Measurements from ENCODE around the gene RHOB.
"Not testable (repeated sequence)": the region's sequence is repeated elsewhere in the genome, so short reads cannot be mapped to it uniquely, and the experiment has no call there.

Gene RHOB

DNA sequence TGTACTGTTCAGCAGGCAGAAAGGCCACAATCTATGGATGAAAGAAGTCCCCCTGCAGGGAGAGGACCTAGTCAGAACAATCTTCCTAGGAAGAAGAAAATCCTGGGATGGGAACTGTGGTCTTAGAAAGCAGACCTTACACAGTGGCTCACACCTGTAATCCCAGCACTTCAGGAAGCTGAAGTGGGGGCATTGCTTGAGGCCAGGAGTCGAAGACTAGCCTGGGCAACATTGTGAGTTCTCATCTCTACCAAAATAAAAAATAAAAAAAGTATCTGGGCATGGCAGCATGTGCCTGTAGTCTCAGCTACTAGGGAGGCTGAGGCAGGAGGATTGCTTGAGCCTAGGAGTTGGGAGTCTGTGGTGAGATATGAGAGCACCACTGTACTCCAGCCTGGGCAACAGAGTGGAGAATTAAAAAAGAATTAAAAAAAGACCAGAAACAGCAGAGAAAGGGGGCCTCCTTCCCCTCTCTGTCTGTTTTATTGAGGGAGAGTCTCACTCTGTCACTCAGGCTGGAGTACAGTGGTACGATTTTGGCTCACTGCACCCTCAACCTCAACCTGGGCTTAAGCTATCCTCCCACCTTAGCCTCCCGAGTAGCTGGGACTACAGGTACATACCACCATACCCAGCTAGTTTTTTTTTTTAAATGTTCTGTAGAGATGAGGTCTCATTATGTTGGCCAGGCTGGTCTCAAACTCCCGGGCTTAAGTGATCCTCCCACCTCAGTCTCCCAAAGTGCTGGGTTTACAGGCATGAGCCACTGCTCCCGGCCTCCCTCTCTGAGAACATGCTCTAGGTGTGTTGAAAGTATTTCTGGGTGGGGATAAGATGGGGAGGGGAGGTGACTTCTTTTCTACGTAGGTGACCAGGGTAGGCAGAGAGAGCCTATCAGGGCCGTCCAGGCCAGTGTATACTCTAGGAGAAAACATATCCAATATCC is 7.4 kb downstream of the RHOB start:
- ATAC-seq (replicated peaks; ENCODE audit: extremely low read depth, poor library complexity, severe bottlenecking) (no peak), DNase-seq (ENCODE audit: low spot score in 2 of 2) (no peak)
- Mint-ChIP-seq H3K27me3 (peaks cover 44% of the 10 kb centered on the region), H3K4me1 (no peaks in the 10 kb centered on the region), H3K4me3 (no peak overlapping the region), H3K9me3 (no peaks in the 10 kb centered on the region), H3K36me3 (ENCODE audit: insufficient read depth) (peaks cover 1% of the 10 kb centered on the region), H3K27ac (ENCODE audit: low read depth) (no peak overlapping the region)

DNA sequence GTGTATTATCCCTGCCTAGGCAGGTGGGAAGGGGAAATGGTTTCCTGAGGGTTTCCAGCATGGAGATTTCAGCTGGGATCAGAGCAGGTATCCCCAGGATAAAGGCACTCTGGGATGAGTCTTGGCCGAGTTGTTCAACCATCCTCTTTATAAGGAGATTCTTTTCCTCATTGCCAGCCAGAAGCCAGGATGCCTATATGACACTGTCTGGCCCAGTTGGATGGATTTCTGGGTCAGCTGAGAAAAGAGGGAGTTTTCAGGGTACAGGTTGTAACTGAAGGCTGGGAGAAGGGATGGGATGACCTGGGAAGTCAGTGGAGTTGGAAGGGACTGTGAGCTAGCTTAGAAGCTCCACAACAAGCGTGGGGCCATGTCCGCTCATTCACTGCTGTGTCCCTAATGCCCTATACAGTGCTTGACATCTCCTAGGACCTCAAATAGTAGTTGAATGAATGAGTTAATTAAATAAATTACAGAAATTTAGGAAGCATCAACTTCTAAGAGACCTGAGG is 8.3 kb downstream of the RHOB start:
- H3K4me1 Mint-ChIP-seq = no peaks in the 10 kb centered on the region
- peaks cover 52% of the 10 kb centered on the region for H3K27me3 Mint-ChIP-seq
- H3K9me3 Mint-ChIP-seq = no peaks in the 10 kb centered on the region
- no peaks in the 10 kb centered on the region for H3K36me3 Mint-ChIP-seq (ENCODE audit: insufficient read depth)
- no peak for ATAC-seq (replicated peaks; ENCODE audit: extremely low read depth, poor library complexity, severe bottlenecking)
- no peak overlapping the region for H3K4me3 Mint-ChIP-seq
- no peak overlapping the region for H3K27ac Mint-ChIP-seq (ENCODE audit: low read depth)
- DNase-seq (ENCODE audit: low spot score in 2 of 2) = no peak

DNA sequence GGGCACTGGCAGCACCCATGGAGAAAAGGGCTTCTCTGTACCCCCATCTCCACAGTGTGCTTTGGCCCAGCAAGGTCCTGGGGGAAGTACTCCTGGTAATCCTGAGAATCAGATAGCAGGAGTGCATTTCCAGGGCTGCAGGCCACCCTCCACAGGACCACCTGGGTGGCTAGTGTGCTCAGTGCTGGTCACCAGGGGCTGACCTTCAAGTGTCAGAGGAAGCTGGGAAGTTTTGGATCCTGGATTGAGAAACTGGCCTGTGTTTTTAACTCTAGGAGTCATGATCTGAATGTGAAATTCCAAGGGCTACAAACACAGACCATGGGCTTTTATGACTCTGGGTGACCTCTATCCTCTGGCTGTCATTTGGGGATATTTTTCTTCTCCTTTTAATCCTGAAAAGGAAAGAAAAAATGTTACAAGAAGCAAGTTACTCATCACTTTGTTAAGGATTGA is 9.3 kb downstream of the RHOB start:
- no peak for ATAC-seq (replicated peaks; ENCODE audit: extremely low read depth, poor library complexity, severe bottlenecking)
- H3K27ac Mint-ChIP-seq (ENCODE audit: low read depth) = no peak overlapping the region
- H3K36me3 Mint-ChIP-seq (ENCODE audit: insufficient read depth) = no peaks in the 10 kb centered on the region
- H3K4me1 Mint-ChIP-seq = no peaks in the 10 kb centered on the region
- no peak for DNase-seq (ENCODE audit: low spot score in 2 of 2)
- H3K4me3 Mint-ChIP-seq = no peak overlapping the region
- no peaks in the 10 kb centered on the region for H3K9me3 Mint-ChIP-seq
- peaks cover 62% of the 10 kb centered on the region for H3K27me3 Mint-ChIP-seq

DNA sequence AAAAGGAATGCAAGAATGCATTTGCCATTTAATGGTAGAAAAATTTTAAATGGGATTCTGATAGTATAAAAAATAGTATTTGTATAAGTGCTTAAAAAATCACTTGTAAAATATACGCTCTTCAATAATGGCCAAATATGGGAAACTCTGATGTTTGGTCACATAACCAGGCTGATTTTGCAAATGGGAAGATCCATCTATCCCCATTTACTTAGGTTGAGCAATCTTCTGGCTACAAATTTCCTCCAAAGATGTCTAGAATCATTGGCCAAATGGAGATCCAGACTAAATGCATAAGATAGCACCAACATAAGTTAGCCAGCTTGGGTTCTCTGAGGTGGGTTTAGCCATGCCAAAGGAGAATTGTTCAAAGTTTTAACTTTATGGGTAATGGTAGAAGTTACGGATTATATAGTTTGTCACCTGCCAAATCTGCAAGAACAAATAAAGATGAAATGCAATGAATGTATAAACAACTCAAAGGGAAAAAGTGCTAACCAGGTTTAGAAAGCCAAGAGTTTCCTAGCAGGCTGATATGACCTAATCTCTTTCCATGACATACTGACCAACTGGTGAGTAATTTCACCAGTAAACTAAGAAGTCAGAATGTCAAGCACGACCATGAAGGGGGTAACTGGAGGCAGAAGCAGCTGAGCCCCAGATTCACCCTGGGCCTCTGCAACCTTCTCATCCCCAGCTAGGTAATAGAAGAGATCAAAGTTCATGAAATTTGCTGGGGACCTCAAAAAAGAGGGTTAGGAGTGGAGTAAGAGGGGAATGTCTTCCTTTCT is 10.0 kb downstream of the RHOB start:
- Mint-ChIP-seq H3K27me3 (peaks cover 69% of the 10 kb centered on the region), H3K27ac (ENCODE audit: low read depth) (no peak overlapping the region), H3K9me3 (no peaks in the 10 kb centered on the region), H3K36me3 (ENCODE audit: insufficient read depth) (no peaks in the 10 kb centered on the region), H3K4me1 (no peaks in the 10 kb centered on the region), H3K4me3 (no peak overlapping the region)
- DNase-seq (ENCODE audit: low spot score in 2 of 2) (no peak), ATAC-seq (replicated peaks; ENCODE audit: extremely low read depth, poor library complexity, severe bottlenecking) (no peak)

DNA sequence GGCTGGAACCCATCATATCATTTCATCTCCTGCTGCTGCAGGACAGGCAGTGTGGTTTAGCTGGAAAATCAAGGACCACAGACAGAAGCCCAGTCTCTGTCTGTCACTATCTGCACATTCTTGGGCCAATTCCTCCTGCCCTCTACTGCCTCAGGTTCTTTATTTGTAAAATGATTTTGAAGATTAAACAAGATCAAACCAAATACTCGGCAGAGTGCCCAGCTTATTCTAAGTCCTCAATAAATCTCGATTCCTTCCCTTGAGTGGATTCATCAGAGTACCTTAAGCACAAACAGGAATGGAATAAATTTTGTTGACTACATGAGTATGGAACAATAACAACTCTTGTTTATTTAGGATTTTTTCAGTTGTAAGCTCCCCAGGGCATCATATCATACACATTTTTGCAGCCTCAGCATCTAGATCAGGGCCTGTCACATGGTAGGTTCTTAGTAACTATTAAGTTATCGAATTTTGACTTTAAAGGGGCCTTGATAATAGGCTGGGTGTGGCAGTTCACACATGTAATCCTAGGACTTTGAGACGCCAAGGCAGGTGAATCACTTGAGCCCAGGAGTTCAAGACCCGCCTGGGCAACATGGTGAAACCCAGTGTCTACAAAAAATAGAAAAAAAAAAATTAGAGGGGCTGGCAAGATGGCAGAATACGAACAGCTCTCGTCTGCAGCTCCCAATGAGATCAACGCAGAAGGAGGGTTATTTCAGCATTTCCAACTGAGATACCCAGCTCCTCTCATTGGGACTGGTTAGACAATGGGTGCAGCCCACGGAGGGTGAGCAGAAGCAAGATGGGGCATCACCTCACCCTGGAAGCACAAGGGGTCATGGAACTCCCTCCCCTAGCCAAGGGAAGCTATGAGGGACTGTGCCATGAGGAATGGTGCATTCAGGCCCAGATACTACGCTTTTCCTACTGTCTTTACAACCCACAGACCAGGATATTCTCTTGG is 11.1 kb downstream of the RHOB start:
- H3K27me3 Mint-ChIP-seq = peaks cover 68% of the 10 kb centered on the region
- no peaks in the 10 kb centered on the region for H3K9me3 Mint-ChIP-seq
- H3K36me3 Mint-ChIP-seq (ENCODE audit: insufficient read depth) = no peaks in the 10 kb centered on the region
- no peaks in the 10 kb centered on the region for H3K4me1 Mint-ChIP-seq
- ATAC-seq (replicated peaks; ENCODE audit: extremely low read depth, poor library complexity, severe bottlenecking) (no peak), DNase-seq (ENCODE audit: low spot score in 2 of 2) (no peak)
- H3K4me3 Mint-ChIP-seq = no peak overlapping the region
- no peak overlapping the region for H3K27ac Mint-ChIP-seq (ENCODE audit: low read depth)

DNA sequence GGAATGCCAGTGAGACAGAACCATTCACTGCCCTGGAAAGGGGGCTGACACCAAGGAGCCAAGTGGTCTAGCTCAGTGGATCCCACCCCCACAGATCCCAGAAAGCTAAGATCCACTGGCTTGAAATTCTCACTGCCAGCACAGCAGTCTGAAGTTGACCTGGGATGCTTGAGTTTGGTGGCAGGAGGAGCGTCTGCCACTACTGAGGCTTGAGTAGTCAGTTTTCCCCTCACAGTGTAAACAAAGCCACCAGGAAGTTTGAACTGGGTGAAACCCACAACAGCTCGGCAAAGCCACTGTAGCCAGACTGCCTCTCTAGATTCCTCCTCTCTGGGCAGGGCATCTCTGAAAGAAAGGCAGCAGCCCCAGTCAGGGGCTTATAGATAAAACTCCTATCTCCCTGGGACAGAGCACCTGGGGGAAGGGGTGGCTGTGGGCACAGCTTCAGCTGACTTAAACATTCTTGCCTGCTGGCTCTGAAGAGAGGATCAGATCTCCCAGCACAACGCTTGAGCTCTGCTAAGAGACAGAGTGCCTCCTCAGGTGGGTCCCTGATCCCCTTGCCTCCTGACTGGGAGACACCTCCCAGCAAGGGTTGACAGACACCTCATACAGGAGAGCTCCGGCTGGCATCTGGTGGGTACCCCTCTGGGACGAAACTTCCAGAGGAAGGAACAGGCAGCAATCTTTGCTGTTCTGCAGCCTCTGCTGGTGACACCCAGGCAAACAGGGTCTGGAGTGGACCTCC is 12.0 kb downstream of the RHOB start:
- not testable (repeated sequence) for ATAC-seq (replicated peaks; ENCODE audit: extremely low read depth, poor library complexity, severe bottlenecking); H3K4me3 Mint-ChIP-seq
- peaks cover 58% of the 10 kb centered on the region for H3K27me3 Mint-ChIP-seq

DNA sequence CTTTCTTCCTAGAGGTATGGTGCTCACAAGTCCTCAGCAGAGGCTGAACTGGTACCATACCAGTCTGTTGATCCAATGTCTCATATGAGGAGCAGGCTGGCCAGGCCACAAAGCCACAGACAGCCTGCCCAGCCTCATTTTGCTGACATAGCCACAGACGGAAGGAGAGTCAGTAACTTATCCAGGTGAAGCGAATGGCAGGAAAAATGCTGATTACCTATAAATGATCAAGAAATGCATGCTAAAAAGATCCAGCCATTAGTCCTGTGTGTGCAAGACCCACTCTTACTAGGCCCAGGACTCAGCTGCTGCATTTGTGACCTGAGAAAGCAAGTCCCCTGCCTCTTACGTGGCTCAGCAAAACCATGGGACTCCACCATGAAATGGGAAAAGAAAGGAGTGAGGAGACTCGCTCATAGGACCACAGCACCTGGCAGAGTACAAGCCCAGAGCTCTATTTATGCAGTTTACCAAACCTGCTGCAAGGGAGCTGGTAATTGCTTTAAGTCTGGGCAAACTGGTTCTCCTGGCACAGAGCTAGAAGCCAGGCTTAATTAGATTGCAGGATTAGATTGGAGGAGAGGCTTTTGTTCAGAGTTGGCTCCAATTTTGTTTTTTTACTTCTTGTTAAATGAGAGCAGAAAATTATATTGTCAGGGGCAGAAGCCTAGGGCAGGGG is 19.0 kb downstream of the RHOB start:
- DNase-seq (ENCODE audit: low spot score in 2 of 2) (no peak), ATAC-seq (replicated peaks; ENCODE audit: extremely low read depth, poor library complexity, severe bottlenecking) (no peak)
- Mint-ChIP-seq H3K4me1 (no peaks in the 10 kb centered on the region), H3K4me3 (no peak overlapping the region), H3K9me3 (no peaks in the 10 kb centered on the region), H3K27me3 (peaks cover 13% of the 10 kb centered on the region), H3K27ac (ENCODE audit: low read depth) (no peak overlapping the region), H3K36me3 (ENCODE audit: insufficient read depth) (no peaks in the 10 kb centered on the region)

More for the DNA sequence above, 12.0 kb downstream of the RHOB start:
- H3K4me1 Mint-ChIP-seq; H3K27ac Mint-ChIP-seq (ENCODE audit: low read depth); H3K36me3 Mint-ChIP-seq (ENCODE audit: insufficient read depth); DNase-seq (ENCODE audit: low spot score in 2 of 2); H3K9me3 Mint-ChIP-seq: not testable (repeated sequence)

DNA sequence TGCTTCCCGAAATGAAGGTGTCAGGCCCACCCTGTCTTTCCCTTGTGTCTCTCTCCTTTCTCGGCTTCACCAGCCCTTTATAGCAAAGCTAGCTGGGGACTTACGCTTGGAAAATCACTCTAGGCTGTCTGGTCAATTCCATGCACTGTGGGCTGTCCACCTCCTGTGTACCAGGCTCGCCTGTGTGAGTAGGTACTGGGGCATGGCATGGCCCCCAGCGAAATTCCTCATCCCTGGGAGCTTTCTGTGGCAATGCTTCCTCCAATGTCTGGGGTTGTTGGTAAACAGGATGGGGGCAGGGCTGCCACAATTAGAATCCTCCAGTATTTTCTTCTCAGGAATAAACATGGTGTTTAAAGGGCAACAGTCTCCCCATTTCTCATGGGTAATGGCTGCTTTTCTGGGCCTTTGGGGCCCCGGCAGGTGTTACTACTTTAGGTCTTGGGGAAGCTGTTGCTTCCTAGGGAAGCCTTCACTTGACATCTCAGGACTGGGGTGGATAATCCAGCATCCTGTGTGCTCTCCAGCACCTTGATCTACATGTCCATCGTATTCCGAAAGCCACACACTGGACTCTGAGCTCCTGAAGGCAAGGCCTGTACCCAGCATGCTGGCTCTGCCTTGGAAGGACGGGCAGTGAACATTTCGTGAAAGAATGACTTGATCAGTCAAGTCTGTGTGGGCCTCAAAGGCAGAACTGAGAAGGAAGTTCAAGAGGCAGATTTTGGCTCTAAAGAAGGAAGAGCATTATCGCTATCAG is 21.1 kb downstream of the RHOB start:
- H3K27me3 Mint-ChIP-seq = no peaks in the 10 kb centered on the region
- H3K27ac Mint-ChIP-seq (ENCODE audit: low read depth) = peak overlapping the region; percentile 59
- H3K4me1 Mint-ChIP-seq = no peaks in the 10 kb centered on the region
- no peaks in the 10 kb centered on the region for H3K36me3 Mint-ChIP-seq (ENCODE audit: insufficient read depth)
- H3K4me3 Mint-ChIP-seq = no peak overlapping the region
- ATAC-seq (replicated peaks; ENCODE audit: extremely low read depth, poor library complexity, severe bottlenecking) (no peak), DNase-seq (ENCODE audit: low spot score in 2 of 2) (no peak)
- no peaks in the 10 kb centered on the region for H3K9me3 Mint-ChIP-seq

DNA sequence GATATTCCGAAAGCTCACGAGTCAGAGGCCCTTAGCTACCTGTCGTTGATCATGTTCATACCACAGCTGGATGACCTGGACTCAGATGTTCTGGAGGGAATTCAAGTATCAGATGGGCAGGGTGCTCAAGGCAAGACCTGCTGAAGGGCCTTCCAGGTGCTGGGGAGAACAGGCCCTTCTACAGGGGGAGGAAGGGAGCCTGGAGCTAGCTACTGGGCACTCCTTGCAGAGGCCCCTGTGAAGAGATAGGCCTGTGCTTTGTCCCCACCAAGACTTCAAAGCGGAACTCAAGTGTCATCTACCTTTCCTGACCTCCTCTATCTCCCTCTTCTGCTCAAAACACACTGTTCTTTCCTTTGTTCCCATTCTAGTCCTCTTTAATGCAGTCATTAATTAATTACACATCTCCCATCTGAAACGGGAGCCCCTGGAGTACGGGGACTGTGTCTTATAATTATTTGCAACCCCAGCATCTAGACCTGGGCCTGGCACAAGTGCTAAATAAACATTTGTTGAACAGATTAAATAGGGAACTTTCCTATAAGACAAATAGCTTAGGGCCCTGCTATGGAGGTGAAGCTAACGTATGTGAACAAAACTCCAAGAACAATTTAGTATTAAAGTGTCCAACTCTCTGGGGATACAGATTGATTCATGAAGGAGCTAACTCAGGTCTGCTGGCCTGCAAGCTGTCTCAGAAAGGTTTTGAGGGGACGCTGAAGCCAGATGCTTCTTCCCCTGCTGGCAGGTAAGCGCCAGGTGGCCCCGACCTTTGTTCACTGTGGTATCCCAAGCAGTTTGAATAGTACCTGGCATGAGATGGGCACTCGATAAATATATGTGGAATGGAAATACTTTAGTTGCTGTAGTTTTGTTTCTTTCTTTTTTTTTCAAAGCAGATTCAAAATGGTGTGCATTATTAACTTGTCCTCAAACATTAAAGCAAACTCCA is 22.0 kb downstream of the RHOB start:
- Mint-ChIP-seq H3K9me3 (no peaks in the 10 kb centered on the region), H3K4me1 (no peaks in the 10 kb centered on the region), H3K27me3 (no peaks in the 10 kb centered on the region), H3K4me3 (no peak overlapping the region), H3K27ac (ENCODE audit: low read depth) (no peak overlapping the region), H3K36me3 (ENCODE audit: insufficient read depth) (no peaks in the 10 kb centered on the region)
- ATAC-seq (replicated peaks; ENCODE audit: extremely low read depth, poor library complexity, severe bottlenecking) (no peak), DNase-seq (ENCODE audit: low spot score in 2 of 2) (no peak)

DNA sequence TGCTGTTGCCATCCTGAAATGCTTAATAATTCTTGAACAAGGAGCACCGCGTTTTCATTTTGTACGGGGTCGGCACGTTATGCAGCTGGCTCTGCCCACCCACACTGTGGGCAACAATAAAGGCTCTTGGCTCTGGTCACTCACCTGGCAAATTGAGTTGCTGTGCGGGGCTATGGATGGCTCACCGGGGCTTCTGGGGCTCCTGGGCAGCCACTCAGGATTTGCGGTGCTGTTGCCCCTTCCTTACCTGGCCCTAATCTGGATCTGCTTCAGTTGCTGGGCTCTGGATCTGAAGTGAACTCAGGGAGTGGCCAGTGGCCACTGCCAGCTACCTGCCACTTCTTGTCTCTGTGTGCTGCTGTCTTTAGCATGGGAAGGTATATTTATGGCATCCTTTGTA is 22.7 kb downstream of the RHOB start:
- Mint-ChIP-seq H3K27ac (ENCODE audit: low read depth) (no peak overlapping the region), H3K4me3 (no peak overlapping the region), H3K9me3 (no peaks in the 10 kb centered on the region), H3K4me1 (no peaks in the 10 kb centered on the region), H3K27me3 (no peaks in the 10 kb centered on the region), H3K36me3 (ENCODE audit: insufficient read depth) (no peaks in the 10 kb centered on the region)
- DNase-seq (ENCODE audit: low spot score in 2 of 2) = no peak
- ATAC-seq (replicated peaks; ENCODE audit: extremely low read depth, poor library complexity, severe bottlenecking) = no peak

Data from central memory CD8-positive, alpha-beta T cell (primary cell).